C4-2B (cell line): ENCODE data around the gene POLR1A.

Source experiments
- ZFX ChIP-seq: fragments of 450-650 bp; IDR thresholded peaks from 2 replicates; pipeline ENCODE4 v1.6.1; 2017
- TF ChIP-seq, protein P1 (sequence below): fragments of 450-650 bp; conservative IDR thresholded peaks from 2 replicates; pipeline ENCODE4 v1.5.1; 2017; ENCODE audit warnings: mild to moderate bottlenecking

DNA sequence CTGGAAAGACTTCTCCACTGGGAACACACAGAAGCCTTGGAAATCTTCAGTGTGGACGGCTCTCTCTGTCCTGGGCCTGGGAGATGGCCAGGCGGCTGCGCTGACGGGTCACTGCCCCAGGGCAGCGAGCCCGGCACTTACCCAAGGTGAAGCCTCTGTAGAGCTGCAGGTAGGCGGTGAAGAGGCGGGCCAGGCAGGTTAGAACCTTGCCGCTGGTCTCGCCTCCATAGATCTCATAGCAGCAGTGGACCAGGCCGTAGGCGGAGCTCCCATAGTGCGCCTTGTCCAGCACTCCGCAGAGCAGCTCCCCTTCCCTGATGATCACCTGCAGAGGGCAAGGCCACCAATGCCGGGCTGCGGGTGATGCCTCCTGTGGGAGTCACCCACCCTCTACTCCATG is 53.0 kb downstream of the POLR1A start:
- TF ChIP-seq, protein P1, sequence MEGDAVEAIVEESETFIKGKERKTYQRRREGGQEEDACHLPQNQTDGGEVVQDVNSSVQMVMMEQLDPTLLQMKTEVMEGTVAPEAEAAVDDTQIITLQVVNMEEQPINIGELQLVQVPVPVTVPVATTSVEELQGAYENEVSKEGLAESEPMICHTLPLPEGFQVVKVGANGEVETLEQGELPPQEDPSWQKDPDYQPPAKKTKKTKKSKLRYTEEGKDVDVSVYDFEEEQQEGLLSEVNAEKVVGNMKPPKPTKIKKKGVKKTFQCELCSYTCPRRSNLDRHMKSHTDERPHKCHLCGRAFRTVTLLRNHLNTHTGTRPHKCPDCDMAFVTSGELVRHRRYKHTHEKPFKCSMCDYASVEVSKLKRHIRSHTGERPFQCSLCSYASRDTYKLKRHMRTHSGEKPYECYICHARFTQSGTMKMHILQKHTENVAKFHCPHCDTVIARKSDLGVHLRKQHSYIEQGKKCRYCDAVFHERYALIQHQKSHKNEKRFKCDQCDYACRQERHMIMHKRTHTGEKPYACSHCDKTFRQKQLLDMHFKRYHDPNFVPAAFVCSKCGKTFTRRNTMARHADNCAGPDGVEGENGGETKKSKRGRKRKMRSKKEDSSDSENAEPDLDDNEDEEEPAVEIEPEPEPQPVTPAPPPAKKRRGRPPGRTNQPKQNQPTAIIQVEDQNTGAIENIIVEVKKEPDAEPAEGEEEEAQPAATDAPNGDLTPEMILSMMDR = no peak
- no peak for TF ChIP-seq ZFX
